IMR-90 (cell line): Measurements from ENCODE around the gene ZNF558. TPM values are rescaled to one million over a fixed set of nuclear protein-coding genes. Genes with fewer than 3 reads are reported as not detected.

Experiments used
- ATAC-seq: fragments of 200-7000 bp; cut with Tn5 transposase; 2 replicates; pipeline ENCODE4 v1.9.1; 2020; ENCODE audit warnings: low read depth, mild to moderate bottlenecking, moderate library complexity
- BruUV-seq: library from RNA; stranded (reverse); fragments of 400-500 nt; replicated peaks from 2 replicates; lab custom pipeline; 2021; lab: Mats Ljungman, UMichigan
- CTCF ChIA-PET: fragments of 300-600 bp; formaldehyde crosslinking; extraction: SDS; loops from one replicate; lab custom pipeline; 2021; ENCODE audit warnings: antibody characterized with exemption; lab: Yijun Ruan, JAX
- POLR2A ChIA-PET: fragments of 300-600 bp; sonication (Branson Sonifier 250); formaldehyde crosslinking; loops from one replicate; lab custom pipeline; 2022; ENCODE audit warnings: antibody characterized with exemption; ENCODE audit not compliant: unreplicated experiment; lab: Charles Lee
- DNase-seq: peaks from one replicate; pipeline ENCODE4 v3.0.0; 2013
- H2AFZ ChIP-seq: replicated peaks from 2 replicates; pipeline ENCODE3; 2013; ENCODE audit warnings: low read length, mild to moderate bottlenecking; ENCODE audit not compliant: poor library complexity
- H2AK5ac ChIP-seq: 2 replicates; pipeline ENCODE4 v1.6.1; 2013; ENCODE audit warnings: low read depth, low read length, inconsistent platforms
- H2AK9ac ChIP-seq: replicated peaks from 2 replicates; pipeline ENCODE3; 2013; ENCODE audit warnings: mild to moderate bottlenecking, low read depth, low read length, moderate library complexity; ENCODE audit not compliant: poor library complexity
- H2BK120ac ChIP-seq: 2 replicates; pipeline ENCODE4 v1.6.1; 2013; ENCODE audit warnings: low read depth, low read length, inconsistent platforms
- H2BK15ac ChIP-seq: 3 replicates; pipeline ENCODE4 v1.6.1; 2013; ENCODE audit warnings: low read depth, low read length, inconsistent platforms
- H2BK20ac ChIP-seq: 2 replicates; pipeline ENCODE4 v1.6.1; 2013; ENCODE audit warnings: low read depth, mild to moderate bottlenecking, inconsistent platforms, low read length, moderate library complexity
- H2BK5ac ChIP-seq: 2 replicates; pipeline ENCODE4 v1.6.1; 2013; ENCODE audit warnings: mild to moderate bottlenecking, low read depth, low read length, inconsistent platforms; ENCODE audit not compliant: poor library complexity, severe bottlenecking
- H3K14ac ChIP-seq: replicated peaks from 2 replicates; pipeline ENCODE4 v1.6.1; 2013; ENCODE audit warnings: low read depth, low read length, inconsistent platforms
- H3K18ac ChIP-seq: 2 replicates; pipeline ENCODE4 v1.6.1; 2013; ENCODE audit warnings: low read depth, low read length, control low read depth
- H3K23ac ChIP-seq: 2 replicates; pipeline ENCODE4 v1.6.1; 2013; ENCODE audit warnings: low read depth, low read length, inconsistent platforms
- H3K27ac ChIP-seq: 2 replicates; pipeline ENCODE4 v1.5.1; 2013; ENCODE audit warnings: mild to moderate bottlenecking, control low read depth, low read length; ENCODE audit not compliant: insufficient read depth
- H3K27me3 ChIP-seq: 2 replicates; pipeline ENCODE4 v1.6.1; 2013; ENCODE audit warnings: low read length; ENCODE audit not compliant: control insufficient read depth, insufficient read depth
- H3K36me3 ChIP-seq: 2 replicates; pipeline ENCODE4 v1.6.1; 2013; ENCODE audit warnings: low read length, mixed read lengths; ENCODE audit not compliant: control insufficient read depth, insufficient read depth
- H3K4ac ChIP-seq: 2 replicates; pipeline ENCODE4 v1.6.1; 2013; ENCODE audit warnings: low read depth, low read length, inconsistent platforms
- H3K4me1 ChIP-seq: 2 replicates; pipeline ENCODE4 v1.6.1; 2013; ENCODE audit warnings: low read length, mixed read lengths; ENCODE audit not compliant: control insufficient read depth, insufficient read depth
- H3K4me2 ChIP-seq: 2 replicates; pipeline ENCODE4 v1.6.1; 2013; ENCODE audit warnings: low read depth, mild to moderate bottlenecking, control low read depth, low read length, moderate library complexity
- H3K4me3 ChIP-seq: 2 replicates; pipeline ENCODE4 v1.5.1; 2013; ENCODE audit warnings: low read depth, mild to moderate bottlenecking, control low read depth, low read length, moderate library complexity; ENCODE audit not compliant: insufficient read depth
- H3K56ac ChIP-seq: 2 replicates; pipeline ENCODE4 v1.6.1; 2013; ENCODE audit warnings: low read length, inconsistent platforms; ENCODE audit not compliant: insufficient read depth; ENCODE audit errors: extremely low read depth
- H3K79me1 ChIP-seq, 2 experiments: 2 replicates each; pipeline ENCODE4 v1.6.1; 2013; ENCODE audit warnings: low read length in 2 of 2, inconsistent platforms in 1 of 2, low read depth in 1 of 2
- H3K9ac ChIP-seq: 2 replicates; pipeline ENCODE4 v1.6.1; 2013; ENCODE audit warnings: low read depth, low read length, control low read depth
- H3K9me1 ChIP-seq: 2 replicates; pipeline ENCODE4 v1.6.1; 2013; ENCODE audit warnings: low read length, inconsistent platforms; ENCODE audit not compliant: insufficient read depth
- H3K9me3 ChIP-seq: 2 replicates; pipeline ENCODE4 v1.6.1; 2013; ENCODE audit warnings: low read length; ENCODE audit not compliant: control insufficient read depth, insufficient read depth
- H4K20me1 ChIP-seq: 2 replicates; pipeline ENCODE4 v1.6.1; 2013; ENCODE audit warnings: low read length, inconsistent platforms; ENCODE audit not compliant: insufficient read depth
- H4K5ac ChIP-seq: 2 replicates; pipeline ENCODE4 v1.6.1; 2013; ENCODE audit warnings: mild to moderate bottlenecking, low read depth, low read length, control low read depth
- H4K8ac ChIP-seq, 2 experiments: 2 replicates each; pipeline ENCODE4 v1.6.1; 2013; ENCODE audit warnings: low read depth in 2 of 2, low read length in 2 of 2, control low read depth in 1 of 2, inconsistent platforms in 1 of 2
- H4K91ac ChIP-seq: 2 replicates; pipeline ENCODE4 v1.6.1; 2013; ENCODE audit warnings: low read depth, low read length, inconsistent platforms; ENCODE audit not compliant: insufficient read depth
- CHD1 ChIP-seq: IDR thresholded peaks from 2 replicates; pipeline ENCODE4 v1.6.1; 2012; ENCODE audit warnings: low read depth, low read length, improper control_type of control experiment
- CTCF ChIP-seq: conservative IDR thresholded peaks from 2 replicates; pipeline ENCODE4 v1.5.1; 2012; ENCODE audit warnings: mild to moderate bottlenecking, low read depth, low read length, improper control_type of control experiment
- ELK1 ChIP-seq: fragments of 150-350 bp; IDR thresholded peaks from 2 replicates; pipeline ENCODE4 v1.6.1; 2016; ENCODE audit warnings: low read depth, mild to moderate bottlenecking, low read length, moderate library complexity, borderline replicate concordance
- FOS ChIP-seq: fragments of 150-350 bp; IDR thresholded peaks from 2 replicates; pipeline ENCODE4 v1.6.1; 2016; ENCODE audit warnings: low read depth, low read length
- MAFK ChIP-seq: IDR thresholded peaks from 2 replicates; pipeline ENCODE4 v1.6.1; 2012; ENCODE audit warnings: low read depth, low read length, improper control_type of control experiment
- MAZ ChIP-seq: IDR thresholded peaks from 2 replicates; pipeline ENCODE4 v1.6.1; 2012; ENCODE audit warnings: low read depth, mild to moderate bottlenecking, low read length, improper control_type of control experiment, moderate library complexity, borderline replicate concordance
- MXI1 ChIP-seq: IDR thresholded peaks from 2 replicates; pipeline ENCODE4 v1.6.1; 2012; ENCODE audit warnings: low read depth, mild to moderate bottlenecking, low read length, moderate library complexity, borderline replicate concordance
- NFE2L2 ChIP-seq: fragments of 150-350 bp; IDR thresholded peaks from 2 replicates; pipeline ENCODE4 v1.6.1; 2016; ENCODE audit warnings: low read depth, mild to moderate bottlenecking, low read length
- POLR2A ChIP-seq: IDR thresholded peaks from 2 replicates; pipeline ENCODE4 v1.6.1; 2012; ENCODE audit warnings: mild to moderate bottlenecking, low read depth, low read length
- RFX5 ChIP-seq: IDR thresholded peaks from 2 replicates; pipeline ENCODE4 v1.8.0; 2012; ENCODE audit warnings: low read depth, mild to moderate bottlenecking, low read length, moderate library complexity
- SMC3 ChIP-seq: fragments of 150-350 bp; IDR thresholded peaks from 2 replicates; pipeline ENCODE4 v1.6.1; 2016; ENCODE audit warnings: low read depth, mild to moderate bottlenecking, antibody characterized with exemption, low read length, moderate library complexity
- WGBS, 2 experiments: methylation state at CpG; one replicate each; pipeline versions ENCODE4 v1.1.5 to v1.1.7; 2013; ENCODE audit warnings: missing lambda C conversion rate in 2 of 2; ENCODE audit not compliant: insufficient read length in 1 of 2; ENCODE audit errors: extremely low coverage in 2 of 2; 5-methylcytosine and 5-hydroxymethylcytosine counted together
- dilution Hi-C: fragments of 300-500 bp; cut with HindIII; formaldehyde crosslinking; loops from one replicate; pipeline ENCODE4 v1.14.3; 2018; ENCODE audit warnings: low sequenced_read_pairs; ENCODE audit not compliant: unreplicated experiment
- in situ Hi-C: fragments of 300-500 bp; cut with MboI; formaldehyde crosslinking; loops from 3 replicates; pipeline ENCODE4 v1.14.3; 2019; ENCODE audit warnings: low sequenced_read_pairs, inconsistent platforms, mixed read lengths
- intact Hi-C: fragments of 100-400 bp; cut with micrococcal nuclease; formaldehyde crosslinking; loops from 2 replicates; pipeline ENCODE4 v1.10.0; 2022
- polyA plus RNA-seq, 3 experiments: library from polyadenylated mRNA; depleted of rRNA; stranded (reverse); fragments of >200 nt; gene quantifications; 2 replicates each; pipeline ENCODE4 v1.2.3, GENCODE V29; 2012; ENCODE audit warnings: low replicate concordance in 1 of 3
- total RNA-seq: library from RNA; depleted of rRNA; stranded (reverse); fragments of >200 nt; gene quantifications from 2 replicates; pipeline ENCODE4 v1.2.3, GENCODE V29; 2012

ZNF558 gene
- total and polyA plus RNA-seq, 2 of the 4 experiments (the other 2 are of a cell fraction) = 14.3 to 21.0 TPM

- no peak for DNase-seq
- no peak overlapping the region for H2BK20ac ChIP-seq
Measured at GRCh38 chr19:8835446-8835845, 3.3 kb upstream of the ZNF558 start.

More at GRCh38 chr19:8835446-8835845, 3.3 kb upstream of the ZNF558 start:
- Histone ChIP-seq H3K4me3 (no peak overlapping the region), H3K27me3 (no peaks in the 10 kb centered on the region), H3K27ac (no peak overlapping the region), H2BK15ac (no peak overlapping the region), H3K9ac (no peak overlapping the region), H4K8ac (no peak overlapping the region), H3K23ac (no peak overlapping the region), H3K79me1 (peaks cover 8 to 9% of the 10 kb centered on the region in 2 experiments; a peak in 3 of 4 replicates), H3K14ac (no peak overlapping the region), H4K91ac (no peak overlapping the region), H2AFZ (no peak overlapping the region), H4K20me1 (no peaks in the 10 kb centered on the region), H3K36me3 (no peaks in the 10 kb centered on the region), H2AK9ac (no peak overlapping the region), H2AK5ac (no peak overlapping the region), H3K18ac (no peak overlapping the region), H2BK120ac (no peak overlapping the region), H3K4me1 (peaks cover 4% of the 10 kb centered on the region), H2BK5ac (no peak overlapping the region), H3K9me1 (no peaks in the 10 kb centered on the region), H3K56ac (no peak overlapping the region), H3K4ac (no peak overlapping the region), H3K9me3 (no peaks in the 10 kb centered on the region; the same call in 1 of the 2 replicates), H3K4me2 (no peak overlapping the region), H4K5ac (no peak overlapping the region)
- in situ Hi-C loops = no loop called here
- no peak for ATAC-seq
- intact Hi-C loops = no loop called here
- POLR2A ChIA-PET = no interaction called here
- no TSS peak for BruUV-seq
- WGBS, 2 experiments = no CpG with 5 or more reads among the region's 2 CpGs
- TF ChIP-seq MAFK (no peak), CHD1 (no peak), MXI1 (no peak), NFE2L2 (no peak), ELK1 (no peak), MAZ (no peak), POLR2A (no peak), CTCF (no peak), SMC3 (no peak), FOS (no peak), RFX5 (no peak)
- dilution Hi-C loops = no loop called here
- CTCF ChIA-PET = no interaction called here
